Tibial artery (tissue), 4 donors: Measurements from ENCODE around the gene MYLK.
"Not testable (repeated sequence)": the region's sequence is repeated elsewhere in the genome, so short reads cannot be mapped to it uniquely, and the experiment has no call there.

Experiments used
- DNase-seq, 2 donors: peaks; one replicate each; pipeline ENCODE4 v3.0.0-alpha.2; 2019
- H3K27ac ChIP-seq, 2 donors: fragments of 200-600 bp; sonication (generic) in 1 of 2; 1 replicate in 1 of 2; 2 replicates in 1 of 2; pipeline ENCODE4 v1.5.1; 2018 to 2019; ENCODE audit warnings: mild to moderate bottlenecking in 1 of 2
- H3K27me3 ChIP-seq, 2 donors: fragments of 200-600 bp; sonication (generic) in 1 of 2; one replicate each; pipeline versions ENCODE4 v1.5.1 to v1.6.0; 2016 to 2019
- H3K36me3 ChIP-seq, 3 donors: fragments of 200-600 bp; sonication (generic) in 2 of 3; one replicate each; pipeline ENCODE4 v1.5.1; 2016 to 2019; ENCODE audit warnings: mild to moderate bottlenecking in 2 of 3
- H3K4me1 ChIP-seq, 4 donors: fragments of 200-600 bp; sonication (generic) in 2 of 4; 1 replicate in 3 of 4; 2 replicates in 1 of 4; pipeline ENCODE4 v1.5.1; 2016 to 2019
- H3K4me3 ChIP-seq, 2 donors: fragments of 200-600 bp; sonication (generic) in 1 of 2; 1 replicate in 1 of 2; 2 replicates in 1 of 2; pipeline ENCODE4 v1.5.1; 2018 to 2019; ENCODE audit warnings: mild to moderate bottlenecking in 2 of 2
- H3K9me3 ChIP-seq, 3 donors: fragments of 200-600 bp; sonication (generic) in 1 of 3; one replicate each; pipeline ENCODE4 v1.5.1; 2016 to 2019
- intact Hi-C: fragments of 100-400 bp; cut with DNase I; formaldehyde crosslinking; loops from one replicate; pipeline ENCODE4 v1.15.0; 2023; ENCODE audit warnings: low total_unique reads
- TF ChIP-seq, protein P1 (sequence below), 2 experiments: fragments of 200-600 bp in 1 of 2; fragments of 450-650 bp in 1 of 2; IDR thresholded peaks; one replicate each; pipeline ENCODE4 v1.5.1; 2017 to 2019; ENCODE audit warnings: antibody characterized with exemption in 2 of 2, mild to moderate bottlenecking in 1 of 2, moderate library complexity in 1 of 2

The MYLK gene

DNA sequence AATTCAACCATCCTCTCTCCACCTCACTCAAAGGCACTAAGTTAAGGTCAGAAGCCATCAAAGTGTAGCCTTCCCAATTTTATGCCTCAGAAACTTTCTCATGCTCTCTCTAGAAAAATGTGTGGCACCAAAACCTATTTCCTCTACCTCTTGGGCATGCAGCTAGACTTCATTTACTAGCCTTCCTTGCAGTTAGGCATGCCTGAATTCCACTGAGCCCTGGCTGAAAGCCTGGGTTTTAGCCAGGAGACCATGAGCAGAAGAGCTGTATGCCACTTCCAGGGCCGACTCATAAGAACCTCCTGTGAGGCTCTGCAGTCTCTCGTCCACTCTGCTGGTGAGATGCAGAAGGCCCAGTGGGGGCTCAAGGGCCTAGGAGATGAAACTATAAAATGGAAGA is 145.0 kb downstream of the MYLK start:
- H3K27ac ChIP-seq = no peak overlapping the region

DNA sequence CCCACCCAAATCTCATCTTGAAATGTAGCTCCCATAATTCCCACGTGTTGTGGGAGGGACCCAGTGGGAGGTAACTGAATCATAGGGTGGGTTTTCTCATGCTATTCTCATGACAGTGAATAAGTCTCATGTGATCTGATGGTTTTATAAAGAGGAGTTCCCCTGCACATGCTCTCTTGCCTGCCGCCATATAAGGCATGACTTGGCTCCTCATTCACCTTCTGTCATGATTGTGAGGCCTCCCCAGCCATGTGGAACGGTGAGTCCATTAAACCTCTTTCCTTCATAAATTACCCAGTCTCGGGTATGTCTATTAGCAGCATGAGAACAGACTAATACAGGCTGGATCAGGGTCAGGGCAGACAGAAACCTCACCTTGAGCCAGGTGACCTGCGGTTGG is 145.6 kb downstream of the MYLK start:
- DNase-seq, H3K4me3 ChIP-seq, H3K27ac ChIP-seq, H3K4me1 ChIP-seq, intact Hi-C loops, H3K27me3 ChIP-seq, H3K9me3 ChIP-seq: not testable (repeated sequence)
- peaks cover 0 to 53% (median 0%) of the 10 kb centered on the region in 3 donors for H3K36me3 ChIP-seq

More for the DNA sequence above, 145.0 kb downstream of the MYLK start:
- Histone ChIP-seq H3K4me1 (peaks cover 0 to 12% (median 0%) of the 10 kb centered on the region in 4 donors), H3K9me3 (no peaks in the 10 kb centered on the region), H3K4me3 (no peak overlapping the region), H3K27me3 (no peaks in the 10 kb centered on the region), H3K36me3 (peaks cover 0 to 47% (median 0%) of the 10 kb centered on the region in 3 donors)
- intact Hi-C loops = no loop called here
- TF ChIP-seq, protein P1, sequence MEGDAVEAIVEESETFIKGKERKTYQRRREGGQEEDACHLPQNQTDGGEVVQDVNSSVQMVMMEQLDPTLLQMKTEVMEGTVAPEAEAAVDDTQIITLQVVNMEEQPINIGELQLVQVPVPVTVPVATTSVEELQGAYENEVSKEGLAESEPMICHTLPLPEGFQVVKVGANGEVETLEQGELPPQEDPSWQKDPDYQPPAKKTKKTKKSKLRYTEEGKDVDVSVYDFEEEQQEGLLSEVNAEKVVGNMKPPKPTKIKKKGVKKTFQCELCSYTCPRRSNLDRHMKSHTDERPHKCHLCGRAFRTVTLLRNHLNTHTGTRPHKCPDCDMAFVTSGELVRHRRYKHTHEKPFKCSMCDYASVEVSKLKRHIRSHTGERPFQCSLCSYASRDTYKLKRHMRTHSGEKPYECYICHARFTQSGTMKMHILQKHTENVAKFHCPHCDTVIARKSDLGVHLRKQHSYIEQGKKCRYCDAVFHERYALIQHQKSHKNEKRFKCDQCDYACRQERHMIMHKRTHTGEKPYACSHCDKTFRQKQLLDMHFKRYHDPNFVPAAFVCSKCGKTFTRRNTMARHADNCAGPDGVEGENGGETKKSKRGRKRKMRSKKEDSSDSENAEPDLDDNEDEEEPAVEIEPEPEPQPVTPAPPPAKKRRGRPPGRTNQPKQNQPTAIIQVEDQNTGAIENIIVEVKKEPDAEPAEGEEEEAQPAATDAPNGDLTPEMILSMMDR (IDR thresholded peaks at IDR 0.05) = no peak
- DNase-seq = no peak

GRCh38 chr3:123737168-123737567 is 147.0 kb downstream of the MYLK start:
- Histone ChIP-seq H3K27ac (no peak overlapping the region), H3K9me3 (no peaks in the 10 kb centered on the region), H3K27me3 (no peaks in the 10 kb centered on the region), H3K4me1 (no peaks in the 10 kb centered on the region), H3K36me3 (peaks cover 0 to 65% (median 0%) of the 10 kb centered on the region in 3 donors), H3K4me3 (no peak overlapping the region)
- intact Hi-C loops = no loop called here
- TF ChIP-seq, protein P1 (IDR thresholded peaks at IDR 0.05) = no peak
- DNase-seq = no peak

DNA sequence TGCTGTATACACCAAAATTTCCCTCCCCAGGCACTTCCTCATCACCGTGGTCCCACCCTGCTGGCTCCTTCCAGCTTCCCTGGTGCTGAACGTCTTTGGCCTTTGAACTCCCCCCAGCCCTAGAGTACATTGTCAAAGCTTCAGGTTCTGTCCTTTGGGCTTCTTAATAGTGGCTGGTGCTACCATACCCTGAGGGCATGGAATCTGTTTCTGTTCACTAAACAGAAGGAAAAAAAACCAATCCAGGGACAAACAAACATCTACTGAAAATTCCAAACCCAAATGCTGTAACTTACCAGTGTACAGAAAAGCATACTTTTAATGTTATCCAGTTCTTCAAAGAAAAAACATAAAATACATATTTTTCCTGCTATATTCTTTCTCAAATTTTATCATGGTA is 148.7 kb downstream of the MYLK start:
- Histone ChIP-seq H3K27ac (no peak overlapping the region), H3K9me3 (no peaks in the 10 kb centered on the region), H3K4me3 (no peak overlapping the region), H3K27me3 (no peaks in the 10 kb centered on the region), H3K36me3 (peaks cover 0 to 65% (median 0%) of the 10 kb centered on the region in 3 donors), H3K4me1 (no peaks in the 10 kb centered on the region)
- TF ChIP-seq, protein P1 (IDR thresholded peaks at IDR 0.05) = no peak
- intact Hi-C loops = no loop called here
- no peak for DNase-seq

DNA sequence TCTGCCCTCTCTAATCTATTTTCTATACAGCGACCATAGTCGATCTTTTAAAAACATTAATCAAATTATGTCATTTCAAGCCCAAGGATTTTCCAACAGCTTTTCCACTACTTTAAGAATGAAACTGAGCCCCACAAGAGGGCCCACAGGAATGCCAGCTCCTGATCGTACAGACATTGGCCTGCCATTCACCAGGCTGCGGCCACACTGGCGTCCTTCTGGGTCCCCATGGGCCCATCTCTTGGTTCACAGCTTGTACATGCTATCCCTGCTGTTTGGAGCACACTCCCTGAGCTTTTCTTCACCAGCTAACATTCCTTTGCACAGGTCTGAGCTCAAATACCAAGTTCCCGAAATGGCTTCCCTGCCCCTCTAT is 149.6 kb downstream of the MYLK start:
- TF ChIP-seq, protein P1 (IDR thresholded peaks at IDR 0.05) = no peak
- Histone ChIP-seq H3K36me3 (peaks cover 0 to 63% (median 0%) of the 10 kb centered on the region in 3 donors), H3K9me3 (no peaks in the 10 kb centered on the region), H3K4me3 (no peak overlapping the region), H3K27ac (no peak overlapping the region), H3K4me1 (no peaks in the 10 kb centered on the region), H3K27me3 (no peaks in the 10 kb centered on the region)
- DNase-seq = no peak
- intact Hi-C loops = no loop called here

DNA sequence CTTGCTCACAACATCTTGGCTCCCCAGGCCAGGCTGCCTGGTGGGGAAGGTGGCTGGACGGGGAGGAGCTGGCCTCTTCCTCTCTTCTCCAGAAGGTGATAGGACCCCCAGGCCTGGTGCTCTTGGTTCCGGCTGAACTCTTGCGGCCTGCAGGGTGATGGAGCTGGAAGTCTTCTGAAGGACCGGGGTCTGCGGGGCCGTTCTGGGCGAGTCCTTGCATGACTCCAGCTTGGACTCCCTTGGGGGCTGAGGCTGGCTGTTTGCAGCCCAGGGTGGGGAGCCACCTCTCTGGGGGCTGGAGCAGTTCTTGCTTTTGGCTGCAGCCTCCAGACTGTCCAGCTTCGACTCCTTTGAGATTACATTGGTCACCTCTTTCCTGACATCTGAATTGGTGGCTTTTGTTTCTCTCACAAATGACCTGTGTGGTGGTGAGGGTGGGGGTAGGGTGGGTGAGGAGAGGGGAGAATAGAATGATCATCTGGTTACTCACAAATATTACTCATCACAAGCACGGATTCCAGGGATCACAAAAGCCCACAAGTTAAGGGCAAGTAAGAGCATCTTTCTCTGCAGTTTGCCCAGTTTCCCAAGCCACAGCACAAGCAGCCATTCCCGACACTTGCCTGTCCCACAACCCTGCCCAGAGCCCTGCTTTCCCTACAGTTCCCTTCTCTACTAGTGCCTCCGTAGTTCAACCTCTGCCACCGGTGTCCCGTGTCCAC is 150.2 kb downstream of the MYLK start:
- H3K36me3 ChIP-seq = peaks cover 0 to 58% (median 0%) of the 10 kb centered on the region in 3 donors

More for the DNA sequence above, 150.2 kb downstream of the MYLK start:
- H3K27ac ChIP-seq = no peak overlapping the region
- H3K4me3 ChIP-seq = no peak overlapping the region
- H3K9me3 ChIP-seq = no peaks in the 10 kb centered on the region
- TF ChIP-seq, protein P1 (IDR thresholded peaks at IDR 0.05) = no peak
- no peaks in the 10 kb centered on the region for H3K4me1 ChIP-seq
- DNase-seq = no peak
- intact Hi-C loops = no loop called here
- no peaks in the 10 kb centered on the region for H3K27me3 ChIP-seq
